SK-N-SH (cell line): ENCODE data around the gene CSTPP1. TPM values are rescaled to one million over a fixed set of nuclear protein-coding genes. Genes with fewer than 3 reads are reported as not detected.

Source experiments
- CTCF ChIA-PET: fragments of 300-600, 350-600 bp; formaldehyde crosslinking; extraction: SDS; loops from one replicate; lab custom pipeline; 2021; lab: Yijun Ruan, JAX
- POLR2A ChIA-PET: fragments of 350-600 bp; sonication (Branson Sonifier 250); formaldehyde crosslinking; extraction: SDS; loops from one replicate; lab custom pipeline; 2020; ENCODE audit warnings: antibody characterized with exemption, inconsistent platforms; lab: Yijun Ruan, JAX
- DNase-seq: peaks from one replicate; pipeline ENCODE4 v3.0.0; 2012
- H2AFZ ChIP-seq: fragments of 200-600 bp; sonication (generic); 2 replicates; pipeline ENCODE4 v1.8.1; 2016; ENCODE audit warnings: antibody characterized with exemption, mild to moderate bottlenecking, low read depth
- H3F3A ChIP-seq: fragments of 200-600 bp; sonication (generic); replicated peaks from 2 replicates; pipeline ENCODE3; 2016; ENCODE audit warnings: antibody characterized with exemption, mild to moderate bottlenecking; ENCODE audit not compliant: insufficient read depth
- H3K27ac ChIP-seq, 2 experiments: fragments of 200-500 bp in 1 of 2; fragments of 200-600 bp in 1 of 2; sonication (Bioruptor generic) in 1 of 2; sonication (generic), shearing (Covaris generic) in 1 of 2; 2 replicates each; pipeline versions ENCODE4 v1.5.1 to v1.6.1; 2014 to 2016; ENCODE audit warnings: low read depth in 2 of 2, inconsistent platforms in 1 of 2, low read length in 1 of 2, mild to moderate bottlenecking in 1 of 2, mixed read lengths in 1 of 2
- H3K27me3 ChIP-seq: fragments of 200-600 bp; sonication (generic), shearing (Covaris generic); 2 replicates; pipeline ENCODE4 v1.6.1; 2016; ENCODE audit warnings: mixed run types; ENCODE audit not compliant: insufficient read depth
- H3K36me3 ChIP-seq, 2 experiments: fragments of 200-500 bp in 1 of 2; fragments of 200-600 bp in 1 of 2; sonication (Bioruptor generic) in 1 of 2; sonication (generic) in 1 of 2; replicated peaks in 1 of 2; 2 replicates each; pipeline versions ENCODE3 to v1.5.1; 2014 to 2016; ENCODE audit warnings: low read length in 1 of 2, mild to moderate bottlenecking in 1 of 2; ENCODE audit not compliant: insufficient read depth in 2 of 2, control insufficient read depth in 1 of 2
- H3K4me1 ChIP-seq, 2 experiments: fragments of 200-500 bp in 1 of 2; fragments of 200-600 bp in 1 of 2; sonication (Bioruptor generic) in 1 of 2; sonication (generic), shearing (Covaris generic) in 1 of 2; 2 replicates each; pipeline versions ENCODE4 v1.5.1 to v1.6.1; 2014 to 2016; ENCODE audit warnings: low read depth in 1 of 2, low read length in 1 of 2, mixed run types in 1 of 2; ENCODE audit not compliant: insufficient read depth in 2 of 2, control insufficient read depth in 1 of 2
- H3K4me2 ChIP-seq: fragments of 200-600 bp; sonication (generic), shearing (Covaris generic); 2 replicates; pipeline ENCODE4 v1.6.1; 2017; ENCODE audit warnings: mixed run types
- H3K4me3 ChIP-seq, 2 experiments: fragments of 200-500 bp in 1 of 2; fragments of 200-600 bp in 1 of 2; sonication (Bioruptor generic) in 1 of 2; sonication (generic), shearing (Covaris generic) in 1 of 2; 2 replicates each; pipeline versions ENCODE4 v1.5.1 to v1.8.1; 2014 to 2016; ENCODE audit warnings: low read depth in 2 of 2, inconsistent platforms in 1 of 2, low read length in 1 of 2, mild to moderate bottlenecking in 1 of 2, mixed read lengths in 1 of 2, moderate library complexity in 1 of 2
- H3K79me2 ChIP-seq: fragments of 200-600 bp; sonication (generic); 2 replicates; pipeline ENCODE4 v1.8.1; 2017; ENCODE audit warnings: mild to moderate bottlenecking; ENCODE audit not compliant: insufficient read depth
- H3K9ac ChIP-seq: fragments of 200-600 bp; sonication (generic); 2 replicates; pipeline ENCODE4 v1.6.1; 2017; ENCODE audit warnings: mixed run types
- H3K9me2 ChIP-seq: fragments of 200-600 bp; sonication (generic); 2 replicates; pipeline ENCODE4 v1.6.1; 2017; ENCODE audit warnings: mixed run types
- H3K9me3 ChIP-seq: fragments of 200-600 bp; sonication (generic); 2 replicates; pipeline ENCODE4 v1.6.1; 2017; ENCODE audit warnings: mixed run types, mild to moderate bottlenecking, moderate library complexity
- H4K20me1 ChIP-seq: fragments of 200-600 bp; sonication (generic); 2 replicates; pipeline ENCODE4 v1.6.1; 2017; ENCODE audit warnings: mild to moderate bottlenecking, mixed run types; ENCODE audit not compliant: insufficient read depth
- CTCF ChIP-seq: fragments of 200-600 bp; sonication (generic); IDR thresholded peaks from 2 replicates; pipeline ENCODE4 v1.6.1; 2017; ENCODE audit warnings: antibody characterized with exemption, mild to moderate bottlenecking, moderate library complexity
- FOSL2 ChIP-seq: IDR thresholded peaks from 2 replicates; pipeline ENCODE4 v1.4.0; 2012; ENCODE audit warnings: low read depth, mild to moderate bottlenecking, moderate library complexity, borderline replicate concordance
- IRF3 ChIP-seq: fragments of 150-350 bp; IDR thresholded peaks from 2 replicates; pipeline ENCODE4 v1.6.1; 2016; ENCODE audit warnings: mild to moderate bottlenecking, low read depth, low read length
- MEF2A ChIP-seq: IDR thresholded peaks from 2 replicates; pipeline ENCODE4 v1.4.0; 2012; ENCODE audit warnings: low read depth, borderline replicate concordance
- MXI1 ChIP-seq: IDR thresholded peaks from 2 replicates; pipeline ENCODE4 v1.6.1; 2012; ENCODE audit warnings: mild to moderate bottlenecking, low read depth, low read length, improper control_type of control experiment
- PBX3 ChIP-seq: IDR thresholded peaks from 2 replicates; pipeline ENCODE4; 2012
- RAD21 ChIP-seq: IDR thresholded peaks from 2 replicates; pipeline ENCODE4 v1.6.1; 2012; ENCODE audit warnings: mild to moderate bottlenecking, low read length
- SMC3 ChIP-seq: IDR thresholded peaks from 2 replicates; pipeline ENCODE4 v1.6.1; 2012; ENCODE audit warnings: low read depth, low read length, improper control_type of control experiment
- WGBS: methylation state at CpG from one replicate; pipeline ENCODE4 v1.1.6; 2017; ENCODE audit warnings: low lambda C conversion rate; 5-methylcytosine and 5-hydroxymethylcytosine counted together
- polyA plus RNA-seq, 3 experiments: library from polyadenylated mRNA; depleted of rRNA; stranded (reverse); fragments of >200 nt; gene quantifications; 2 replicates each; pipeline ENCODE4 v1.2.3, GENCODE V29; 2012

The CSTPP1 gene
- polyA plus RNA-seq, 1 of the 3 experiments (the other 2 are of a cell fraction): 85.7 TPM

- ChIA-PET CTCF (interaction anchor here (0.6 to 11.6 kb wide), 5 partner anchors 13 to 272 kb away, joined by 3 to 101 read pairs (median 3); no protein-coding TSS in a partner anchor), POLR2A (no interaction called here)
Observed at GRCh38 chr11:46889251-46889650, 47.3 kb upstream of the CSTPP1 start.

GRCh38 chr11:46889689-46890475, 46.7 kb upstream of the CSTPP1 start:
- Histone ChIP-seq H3K27me3 (no peaks in the 10 kb centered on the region), H3F3A (peaks cover 3% of the 10 kb centered on the region), H3K36me3 (no peaks in the 10 kb centered on the region), H3K9me2 (no peaks in the 10 kb centered on the region), H4K20me1 (no peaks in the 10 kb centered on the region), H3K4me2 (no peak overlapping the region), H2AFZ (no peak overlapping the region), H3K9ac (no peak overlapping the region), H3K4me3 (no peak overlapping the region; a peak in 1 of 4 replicates), H3K9me3 (no peaks in the 10 kb centered on the region), H3K4me1 (no peaks in the 10 kb centered on the region), H3K79me2 (no peaks in the 10 kb centered on the region), H3K27ac (no peak overlapping the region)
- WGBS: 58% methylated on average over 20 of the region's 23 CpGs
- peak; percentile 80 for DNase-seq
- TF ChIP-seq MXI1 (no peak), SMC3 (peak; percentile 97), CTCF (peak; percentile 86), RAD21 (peak; percentile 99)
- ChIA-PET CTCF (interaction anchor here (1.5 to 11.6 kb wide), 6 partner anchors 12 to 271 kb away, joined by 3 to 101 read pairs (median 13); no protein-coding TSS in a partner anchor), POLR2A (no interaction called here)

More at GRCh38 chr11:46889251-46889650, 47.3 kb upstream of the CSTPP1 start:
- WGBS: 66% methylated on average over 7 of the region's 7 CpGs
- Histone ChIP-seq H3K36me3 (no peaks in the 10 kb centered on the region), H3K79me2 (no peaks in the 10 kb centered on the region), H3F3A (peaks cover 3% of the 10 kb centered on the region), H3K9ac (no peak overlapping the region), H3K4me1 (no peaks in the 10 kb centered on the region), H3K9me2 (no peaks in the 10 kb centered on the region), H3K4me3 (no peak overlapping the region; a peak in 1 of 4 replicates), H2AFZ (no peak overlapping the region), H3K27ac (no peak overlapping the region), H3K4me2 (no peak overlapping the region), H3K9me3 (no peaks in the 10 kb centered on the region), H4K20me1 (no peaks in the 10 kb centered on the region), H3K27me3 (no peaks in the 10 kb centered on the region)
- DNase-seq: no peak
- no peak for TF ChIP-seq IRF3

GRCh38 chr11:46890665-46891064, 45.9 kb upstream of the CSTPP1 start:
- H3K27ac ChIP-seq: peak overlapping the region in 1 of 2 experiments; percentile 8; a peak in 1 of 4 replicates
- no peak overlapping the region for H3K4me2 ChIP-seq
- no peaks in the 10 kb centered on the region for H3K4me1 ChIP-seq
- H3F3A ChIP-seq: peaks cover 3% of the 10 kb centered on the region
- H3K79me2 ChIP-seq: no peaks in the 10 kb centered on the region
- ChIA-PET POLR2A (no interaction called here), CTCF (interaction anchor here (0.9 to 7.3 kb wide), 8 partner anchors 13 to 272 kb away, joined by 3 to 94 read pairs (median 6); no protein-coding TSS in a partner anchor)
- H3K9ac ChIP-seq: no peak overlapping the region
- H2AFZ ChIP-seq: no peak overlapping the region
- H3K36me3 ChIP-seq: no peaks in the 10 kb centered on the region
- H3K9me2 ChIP-seq: no peaks in the 10 kb centered on the region
- no peaks in the 10 kb centered on the region for H3K9me3 ChIP-seq
- no peaks in the 10 kb centered on the region for H4K20me1 ChIP-seq
- no peak overlapping the region for H3K4me3 ChIP-seq
- no peaks in the 10 kb centered on the region for H3K27me3 ChIP-seq
- no peak for DNase-seq
- WGBS: 93% methylated on average over 2 of the region's 2 CpGs
- peak; percentile 35; the same call in 1 of the 2 replicates for TF ChIP-seq PBX3
- no peak for TF ChIP-seq MEF2A
- 0 out of 2 replicates have a peak, but pooled peaks have one; percentile 9 for TF ChIP-seq FOSL2
